RWPE2 (cell line): Measurements from ENCODE around the gene NACC2.

Experiments
- ATAC-seq: fragments of 200-7000 bp; cut with Tn5 transposase; 3 replicates; pipeline ENCODE4 v1.9.1; 2021; ENCODE audit warnings: low read depth
- DNase-seq: peaks from one replicate; pipeline ENCODE4 v3.0.0-alpha.2; 2020; ENCODE audit warnings: low spot score
- H3K27ac ChIP-seq: fragments of 450-650 bp; 2 replicates; pipeline ENCODE4 v1.5.1; 2017; ENCODE audit warnings: mild to moderate bottlenecking; ENCODE audit not compliant: poor library complexity, severe bottlenecking
- H3K27me3 ChIP-seq: fragments of 250-450 bp; sonication (Bioruptor Pico); 2 replicates; pipeline ENCODE4 v1.5.1; 2021; ENCODE audit warnings: mild to moderate bottlenecking, moderate library complexity; ENCODE audit not compliant: insufficient read depth, poor library complexity, severe bottlenecking
- H3K36me3 ChIP-seq: fragments of 250-450 bp; sonication (Bioruptor Pico); 2 replicates; pipeline ENCODE4 v1.5.1; 2020; ENCODE audit warnings: low read depth, mild to moderate bottlenecking, moderate library complexity
- H3K4me1 ChIP-seq: fragments of 250-450 bp; sonication (Bioruptor Pico); 2 replicates; pipeline ENCODE4 v1.5.1; 2021; ENCODE audit warnings: mild to moderate bottlenecking, moderate library complexity; ENCODE audit not compliant: insufficient read depth, poor library complexity, severe bottlenecking
- H3K4me3 ChIP-seq: fragments of 250-450 bp; sonication (Bioruptor Pico); 2 replicates; pipeline ENCODE4 v1.5.1; 2021; ENCODE audit warnings: mild to moderate bottlenecking, moderate library complexity; ENCODE audit not compliant: severe bottlenecking
- H3K9me3 ChIP-seq: fragments of 250-450 bp; sonication (Bioruptor Pico); 2 replicates; pipeline ENCODE4 v1.5.1; 2021; ENCODE audit warnings: mild to moderate bottlenecking, moderate library complexity; ENCODE audit not compliant: severe bottlenecking
- CTCF ChIP-seq: fragments of 450-650 bp; IDR thresholded peaks from one replicate; pipeline ENCODE4 v1.5.1; 2017; ENCODE audit warnings: mild to moderate bottlenecking, moderate library complexity; ENCODE audit not compliant: poor library complexity, severe bottlenecking

The NACC2 gene

GRCh38 chr9:136088481-136088938 lies 6.6 kb downstream of the NACC2 start:
- Histone ChIP-seq H3K4me3 (no peak overlapping the region), H3K4me1 (no peaks in the 10 kb centered on the region), H3K36me3 (no peaks in the 10 kb centered on the region), H3K27ac (no peak overlapping the region), H3K27me3 (no peaks in the 10 kb centered on the region), H3K9me3 (no peaks in the 10 kb centered on the region)
- DNase-seq (no peak), ATAC-seq (no peak)
- TF ChIP-seq CTCF: no peak

- ATAC-seq (no peak), DNase-seq (no peak)
- H3K4me3 ChIP-seq: no peak overlapping the region
- no peaks in the 10 kb centered on the region for H3K4me1 ChIP-seq
- H3K27me3 ChIP-seq: no peaks in the 10 kb centered on the region
- no peak for TF ChIP-seq CTCF
- no peaks in the 10 kb centered on the region for H3K36me3 ChIP-seq
- no peak overlapping the region for H3K27ac ChIP-seq
- H3K9me3 ChIP-seq: no peaks in the 10 kb centered on the region
Measured at GRCh38 chr9:136087741-136088480, 7.2 kb downstream of the NACC2 start.

- no peaks in the 10 kb centered on the region for H3K27me3 ChIP-seq
- H3K4me1 ChIP-seq: no peaks in the 10 kb centered on the region
- no peak for DNase-seq
- H3K36me3 ChIP-seq: no peaks in the 10 kb centered on the region
- no peak for ATAC-seq
- TF ChIP-seq CTCF: no peak
- no peaks in the 10 kb centered on the region for H3K9me3 ChIP-seq
- no peak overlapping the region for H3K4me3 ChIP-seq
- H3K27ac ChIP-seq: no peak overlapping the region
Measured at GRCh38 chr9:136086951-136087740, 7.9 kb downstream of the NACC2 start.

- H3K9me3 ChIP-seq: no peaks in the 10 kb centered on the region
- no peak for TF ChIP-seq CTCF
- no peaks in the 10 kb centered on the region for H3K27me3 ChIP-seq
- no peak overlapping the region for H3K27ac ChIP-seq
- DNase-seq (no peak), ATAC-seq (no peak; the same call in 2 of the 3 replicates)
- no peaks in the 10 kb centered on the region for H3K36me3 ChIP-seq
- H3K4me3 ChIP-seq: no peak overlapping the region
- H3K4me1 ChIP-seq: no peaks in the 10 kb centered on the region
Measured at GRCh38 chr9:136086213-136086881, 8.7 kb downstream of the NACC2 start.
